NOMO-1 treated with DMSO at 0.1 percent for 48 hours (cell line): ENCODE results near the gene RIBC2.
"Not testable (repeated sequence)": the region's sequence is repeated elsewhere in the genome, so short reads cannot be mapped to it uniquely, and the experiment has no call there.

Experiments
- DNase-seq: peaks from one replicate; lab custom pipeline; 2025; ENCODE audit not compliant: unreplicated experiment; lab: John Stamatoyannopoulos, UW

Gene RIBC2

GRCh38 chr22:45448431-45448830 is 34.9 kb downstream of the RIBC2 start:
- no peak for DNase-seq

- not testable (repeated sequence) for DNase-seq
Measured at GRCh38 chr22:45449442-45449841, 35.9 kb downstream of the RIBC2 start.

- DNase-seq = no peak
Measured at GRCh38 chr22:45450101-45450785, 36.8 kb downstream of the RIBC2 start.

DNA sequence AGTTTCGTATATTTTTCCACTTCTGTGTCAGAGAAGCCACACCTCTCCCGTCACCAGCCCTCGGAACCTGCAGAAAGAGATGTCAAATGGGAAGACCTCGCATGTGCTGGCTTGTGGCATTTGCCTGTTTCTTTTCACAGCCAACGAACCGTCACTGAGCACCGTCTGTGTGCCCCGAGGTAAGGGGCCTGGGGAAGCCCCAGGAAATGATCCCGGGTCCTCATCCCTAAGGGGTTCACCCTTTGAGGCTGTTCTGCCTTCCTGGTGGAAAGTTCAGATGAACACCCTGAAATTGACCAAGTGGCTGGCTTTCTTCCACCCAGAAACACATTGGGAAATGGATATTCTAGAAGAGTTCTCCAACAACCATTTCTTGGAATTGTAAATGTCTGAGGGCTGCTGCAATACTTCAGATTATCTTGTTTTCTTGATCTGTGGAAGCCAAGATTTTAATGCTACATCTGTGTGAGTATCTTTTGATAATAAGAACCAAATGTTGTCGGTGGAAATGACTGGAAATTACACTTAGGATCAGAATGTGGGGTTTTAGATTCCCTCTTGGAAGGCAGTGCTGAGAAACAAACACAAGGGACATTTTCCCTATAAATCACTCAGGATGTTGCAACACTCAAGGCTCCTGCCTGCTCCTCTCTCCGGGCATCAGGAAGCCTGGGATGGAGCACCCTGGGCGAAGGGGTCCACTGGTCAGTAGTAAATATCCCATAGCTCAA is 37.6 kb downstream of the RIBC2 start:
- DNase-seq = no peak

DNA sequence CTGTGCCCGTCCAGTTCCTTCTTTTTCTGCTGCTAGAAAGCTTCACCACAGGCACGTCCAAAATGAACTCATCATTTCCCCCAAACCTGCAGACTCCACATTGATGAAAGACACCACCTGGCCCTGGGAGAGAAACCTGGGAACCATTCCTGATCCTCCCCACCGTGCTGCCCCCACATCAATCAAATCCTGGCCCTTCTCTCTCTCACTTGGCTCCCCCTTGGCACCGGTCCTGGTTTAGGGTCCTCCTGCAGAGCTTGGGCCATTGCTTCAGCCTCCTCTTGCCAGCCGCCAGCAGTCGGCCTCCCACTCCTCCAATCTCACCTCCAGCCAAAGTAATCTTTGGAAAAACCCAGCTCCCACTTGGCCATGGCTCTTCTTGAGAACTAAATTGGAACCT is 38.5 kb downstream of the RIBC2 start:
- DNase-seq = no peak

DNA sequence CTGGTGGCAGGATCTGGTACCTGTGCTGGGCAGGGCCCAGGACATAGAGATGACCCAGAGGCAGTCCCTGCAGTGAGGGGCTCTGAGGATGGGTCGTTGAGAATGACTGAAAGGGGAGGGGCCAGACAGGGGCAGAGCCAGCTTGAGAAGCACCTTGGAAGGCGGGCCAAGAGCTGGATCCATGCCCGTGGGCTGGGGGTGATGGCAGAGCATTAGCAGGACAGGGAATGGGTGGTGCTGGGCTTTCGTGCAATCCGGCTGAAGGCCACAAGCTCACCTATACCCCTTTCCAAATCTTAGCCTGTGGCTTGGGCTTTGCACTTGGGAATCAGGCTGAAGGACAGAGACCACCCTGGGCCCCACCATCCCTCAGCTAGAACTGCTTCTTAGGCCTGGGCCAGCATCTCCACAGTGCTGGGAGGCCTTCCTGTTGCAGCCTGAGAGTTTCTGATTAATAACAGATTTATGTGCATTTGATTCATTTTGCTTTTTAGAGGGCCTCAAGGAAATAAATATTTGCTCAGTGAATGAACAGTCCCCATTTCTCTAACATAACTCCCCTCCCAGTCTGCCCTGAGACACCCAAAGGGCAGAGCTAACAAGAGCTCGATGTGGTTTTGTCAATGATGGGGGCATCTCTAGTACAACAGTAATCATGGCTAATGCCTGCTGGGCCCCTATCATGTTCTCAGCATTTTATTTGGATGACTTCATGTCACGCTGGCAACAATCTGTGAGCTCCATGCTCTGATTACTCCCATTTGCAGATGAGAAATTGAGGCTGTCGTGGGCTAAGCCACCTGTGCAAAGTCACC is 39.3 kb downstream of the RIBC2 start:
- DNase-seq = no peak

- no peak for DNase-seq
Measured at GRCh38 chr22:45453764-45454163, 40.3 kb downstream of the RIBC2 start.

GRCh38 chr22:45454275-45454674 is 40.8 kb downstream of the RIBC2 start:
- no peak for DNase-seq

GRCh38 chr22:45455212-45455611 is 41.7 kb downstream of the RIBC2 start:
- no peak for DNase-seq

- no peak for DNase-seq
Measured at GRCh38 chr22:45455621-45456020, 42.1 kb downstream of the RIBC2 start.

DNA sequence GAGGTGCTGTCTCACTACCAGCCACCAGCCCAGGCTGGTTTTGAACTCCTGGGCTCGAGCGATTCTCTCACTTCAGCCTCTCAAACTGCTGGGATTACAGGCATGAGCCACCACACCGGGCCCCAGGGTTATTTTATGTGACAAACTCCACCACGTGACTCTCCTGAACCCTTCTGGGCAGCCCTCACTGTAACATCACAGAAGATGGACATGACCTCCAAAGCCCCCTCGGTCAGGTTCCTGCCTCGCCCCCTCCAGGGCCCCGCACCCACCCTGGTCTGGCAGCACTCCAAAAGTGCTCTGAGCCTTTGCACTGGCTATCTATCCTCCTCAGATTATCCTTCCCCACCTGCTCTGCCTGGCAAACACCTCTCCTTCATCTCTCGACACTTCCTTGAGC is 43.3 kb downstream of the RIBC2 start:
- DNase-seq = no peak

GRCh38 chr22:45458532-45458931 is 45.0 kb downstream of the RIBC2 start:
- no peak for DNase-seq

DNA sequence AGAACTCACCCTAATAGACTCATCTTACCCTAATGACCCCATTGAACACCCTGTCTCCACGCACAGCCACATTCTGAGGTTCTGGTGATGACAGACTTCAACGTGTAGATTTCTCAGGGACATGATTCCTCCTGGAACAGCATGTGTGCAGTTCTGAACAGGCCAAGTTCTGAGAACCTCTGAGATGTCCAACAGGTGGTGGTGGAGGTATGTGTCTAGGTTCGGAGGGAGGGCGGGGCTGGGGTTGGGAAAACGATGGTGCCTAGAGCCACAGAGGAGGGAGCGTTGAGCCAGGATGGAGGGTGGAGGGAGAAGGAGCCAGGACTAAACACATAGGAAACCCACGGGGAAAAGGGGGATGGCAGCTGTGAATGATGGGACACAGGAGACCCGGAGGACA is 45.7 kb downstream of the RIBC2 start:
- DNase-seq = no peak

DNA sequence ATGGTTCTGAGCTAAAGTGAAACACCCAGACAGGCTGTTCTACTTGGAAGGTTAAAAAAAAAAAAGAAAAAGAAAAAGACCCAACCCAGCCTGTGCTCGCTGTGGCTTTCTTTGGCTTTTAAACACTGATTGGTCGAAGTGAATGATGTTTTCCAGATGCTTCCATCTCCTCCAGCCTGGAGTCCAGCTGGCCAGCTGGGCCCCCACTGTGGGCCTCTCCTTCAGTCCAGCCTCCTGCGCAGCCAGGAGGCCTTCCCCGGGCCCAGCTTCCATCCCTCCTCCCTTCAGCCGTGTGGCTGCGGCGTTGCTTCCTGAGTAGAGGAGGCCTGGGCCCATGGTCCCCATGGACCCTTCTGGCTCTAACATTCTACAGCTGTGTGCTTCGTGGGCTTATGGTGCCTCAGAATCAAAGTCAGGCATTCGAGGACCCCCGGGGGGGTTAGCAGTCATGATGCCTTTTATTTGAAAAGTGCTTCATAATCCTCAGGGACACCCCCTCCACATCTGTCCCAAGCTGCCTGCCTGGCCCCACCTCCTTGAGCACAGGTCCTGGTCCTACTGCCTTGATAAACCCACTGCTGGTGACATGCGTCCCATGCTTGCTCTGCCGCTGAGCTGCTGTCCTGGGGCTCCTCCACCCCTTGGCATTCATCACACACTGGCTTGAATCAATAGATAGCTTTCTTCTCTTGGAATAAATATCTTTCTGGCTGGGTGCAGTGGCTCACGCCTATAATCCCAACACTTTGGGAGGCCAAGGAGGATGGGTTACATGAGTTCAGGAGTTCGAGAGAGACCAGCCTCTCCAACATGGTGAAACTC is 47.0 kb downstream of the RIBC2 start:
- DNase-seq = no peak

- no peak for DNase-seq
Measured at GRCh38 chr22:45462034-45462655, 48.7 kb downstream of the RIBC2 start.

- not testable (repeated sequence) for DNase-seq
Measured at GRCh38 chr22:45463691-45464090, 50.2 kb downstream of the RIBC2 start.

DNA sequence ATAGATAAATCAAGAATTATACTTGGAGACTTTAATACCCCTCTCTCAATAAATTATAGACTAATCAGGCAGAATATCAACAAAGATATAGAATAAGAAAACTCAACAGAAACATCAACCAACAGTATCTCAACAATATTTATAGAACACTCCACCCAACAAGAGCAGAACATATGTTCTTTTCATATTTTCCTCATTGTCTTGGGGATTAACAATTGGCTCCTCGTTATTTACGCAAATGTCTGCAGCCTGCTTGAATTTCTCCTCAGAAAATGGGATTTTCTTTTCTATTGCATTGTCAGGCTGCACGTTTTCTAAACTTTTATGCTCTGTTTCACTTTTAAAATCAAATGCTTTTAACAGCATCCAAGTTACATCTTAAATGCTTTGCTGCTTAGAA is 52.1 kb downstream of the RIBC2 start:
- DNase-seq = no peak

DNA sequence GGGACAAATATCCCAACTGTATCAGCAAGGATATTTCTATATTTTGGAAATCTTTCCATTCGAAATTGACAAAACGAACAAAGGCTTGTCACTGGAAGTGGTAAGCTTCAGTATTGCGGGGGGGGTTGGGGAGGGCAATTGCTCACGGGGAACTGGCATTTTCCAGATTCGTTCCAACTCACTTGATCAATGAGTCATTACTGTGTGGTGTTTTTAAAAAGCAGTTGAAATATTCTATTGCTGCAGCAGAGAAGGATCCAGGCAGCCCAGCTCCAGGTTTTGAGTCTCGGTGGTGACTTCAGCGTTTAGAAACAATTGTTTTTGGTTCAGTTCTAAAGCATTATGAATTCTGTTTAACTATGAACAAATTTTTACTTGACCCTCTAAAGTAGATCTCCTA is 55.4 kb downstream of the RIBC2 start:
- no peak for DNase-seq

DNA sequence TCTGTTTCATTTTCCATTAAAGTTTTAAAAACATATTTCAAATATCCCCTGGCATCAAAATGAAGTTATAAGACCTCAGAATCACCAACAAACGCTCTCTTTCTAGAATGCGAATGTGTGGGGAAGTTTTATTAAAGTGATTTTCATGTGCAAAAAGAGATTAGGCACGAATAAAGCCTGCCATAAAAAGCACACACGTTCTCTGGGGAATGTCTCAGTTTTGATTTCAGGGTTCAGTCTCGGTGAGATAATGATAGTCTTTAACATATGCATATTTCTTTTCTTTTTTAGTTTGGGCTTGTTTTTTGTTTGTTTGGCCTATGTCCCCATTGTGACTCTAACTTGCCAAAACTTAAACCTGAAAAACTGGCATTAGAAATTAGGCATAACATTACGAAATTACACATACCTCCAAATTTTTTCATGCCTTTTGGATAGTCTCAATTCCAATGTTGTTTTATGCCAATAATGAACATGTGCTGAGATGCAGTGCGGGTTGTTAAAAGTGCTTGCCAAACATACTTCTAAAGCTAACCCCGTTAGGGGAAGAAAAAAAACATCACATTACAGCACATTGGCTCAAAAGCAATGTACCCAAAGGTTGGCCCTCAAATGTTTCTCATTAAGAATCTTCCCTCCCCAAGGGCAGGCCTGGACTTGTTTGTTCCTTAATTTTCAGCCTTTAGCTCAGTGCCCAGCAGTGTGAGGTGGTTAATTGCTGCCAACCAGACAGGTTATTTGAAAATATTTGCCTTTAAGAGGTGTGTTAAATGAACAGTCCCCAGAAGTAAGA is 56.0 kb downstream of the RIBC2 start:
- peak; percentile 87 for DNase-seq

DNA sequence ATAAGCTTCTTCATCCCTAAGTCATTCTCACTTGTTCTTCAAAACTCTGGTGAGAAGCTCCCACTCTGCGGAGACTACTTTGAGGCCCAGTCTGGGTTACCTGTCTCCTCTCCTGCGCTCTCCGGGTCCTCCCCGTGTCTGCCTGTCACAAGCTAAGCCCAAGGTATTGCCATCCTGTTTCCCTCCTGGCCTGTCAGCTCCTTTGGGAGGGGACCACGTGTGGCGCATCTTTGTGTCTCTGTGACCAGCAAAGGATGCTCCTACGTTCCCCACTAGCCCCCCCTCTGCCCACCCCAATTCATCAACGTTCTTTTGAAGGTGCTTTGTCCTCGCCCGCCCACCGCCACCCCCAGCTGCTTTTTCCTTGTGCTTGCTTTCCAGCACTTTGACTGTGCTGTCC is 57.4 kb downstream of the RIBC2 start:
- DNase-seq = no peak
